ENCODE measurements around the gene INSM1. TPM values are rescaled to one million over a fixed set of nuclear protein-coding genes. Genes with fewer than 3 reads are reported as not detected.

The INSM1 gene
- total RNA-seq, 1 experiment from 2014 or later, result 0.07 TPM

DNA sequence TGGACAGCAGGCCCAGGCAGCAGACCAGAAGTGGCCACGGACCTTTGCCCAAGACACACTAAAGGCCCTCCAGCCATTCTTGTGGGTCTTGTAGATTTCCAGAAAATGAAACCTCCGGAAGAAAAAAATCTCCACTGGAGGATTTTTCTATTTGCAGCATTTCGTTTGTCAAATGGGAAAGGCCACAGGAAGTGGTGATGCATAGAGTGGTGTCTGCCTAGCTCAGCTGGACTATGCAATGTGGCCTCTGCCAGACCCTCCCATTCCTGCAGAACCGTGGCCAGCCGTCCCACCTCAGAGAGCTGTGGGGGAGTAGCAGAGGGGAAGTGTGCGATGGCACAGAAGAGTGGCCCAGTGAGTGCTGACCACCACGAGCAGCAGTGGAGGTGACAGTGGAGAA lies 24.0 kb upstream of the INSM1 start:
- intact Hi-C loops (cut with micrococcal nuclease), result no loop called here
- H3K9ac ChIP-seq (ENCODE audit: low read length), result no peak overlapping the region
- no peaks in the 10 kb centered on the region for H3K4me1 ChIP-seq (ENCODE audit: control insufficient read depth in 1 of 2, insufficient read depth in 2 of 2, low read length in 2 of 2)
- no peak overlapping the region for H3K4me2 ChIP-seq (ENCODE audit: low read length)
- CTCF ChIA-PET, result no interaction called here
- H3K36me3 ChIP-seq (ENCODE audit: control insufficient read depth in 1 of 2, insufficient read depth in 2 of 2, low read length in 2 of 2), result no peaks in the 10 kb centered on the region
- DNase-seq (ENCODE audit: low read depth, low spot score) (no peak), ATAC-seq (no peak)
- H4K20me1 ChIP-seq (ENCODE audit: insufficient read depth), result no peaks in the 10 kb centered on the region
- RAD21 ChIA-PET (ENCODE audit: low non-redundant PET in 1 of 2, low total read pairs in 2 of 2, uncharacterized antibody in 2 of 2, unreplicated experiment in 2 of 2), result no interaction called here
- peaks cover 4% of the 10 kb centered on the region; the same call in 1 of the 2 replicates for H3K27me3 ChIP-seq (ENCODE audit: insufficient read depth, low read length)
- no peak overlapping the region for H3K4me3 ChIP-seq (replicated peaks in 1 of 2; ENCODE audit: low read depth in 1 of 2, low read length in 2 of 2)
- no peak overlapping the region for H2AFZ ChIP-seq (ENCODE audit: low read depth, low read length, poor library complexity, severe bottlenecking)
- POLR2A ChIA-PET, result no interaction called here
- BruUV-seq (replicated peaks), result no TSS peak
- H3K79me2 ChIP-seq (ENCODE audit: insufficient read depth, low read length), result no peaks in the 10 kb centered on the region
- TF ChIP-seq ATF3 (IDR thresholded peaks at IDR 0.05), result no peak
- TF ChIP-seq CBX3 (IDR thresholded peaks at IDR 0.05; ENCODE audit: low read depth), result no peak
- no peak for TF ChIP-seq ZNF274 (IDR thresholded peaks at IDR 0.05; ENCODE audit: low read depth, low read length)
- no peak for TF ChIP-seq JUND (IDR thresholded peaks at IDR 0.05)
- TF ChIP-seq POLR2A (IDR thresholded peaks at IDR 0.05; ENCODE audit: borderline replicate concordance, extremely low read depth, insufficient read depth, insufficient read length), result no peak
- TF ChIP-seq TCF7L2 (IDR thresholded peaks at IDR 0.05; ENCODE audit: borderline replicate concordance, extremely low read depth, insufficient read depth, insufficient read length), result no peak
- TF ChIP-seq, protein P1, sequence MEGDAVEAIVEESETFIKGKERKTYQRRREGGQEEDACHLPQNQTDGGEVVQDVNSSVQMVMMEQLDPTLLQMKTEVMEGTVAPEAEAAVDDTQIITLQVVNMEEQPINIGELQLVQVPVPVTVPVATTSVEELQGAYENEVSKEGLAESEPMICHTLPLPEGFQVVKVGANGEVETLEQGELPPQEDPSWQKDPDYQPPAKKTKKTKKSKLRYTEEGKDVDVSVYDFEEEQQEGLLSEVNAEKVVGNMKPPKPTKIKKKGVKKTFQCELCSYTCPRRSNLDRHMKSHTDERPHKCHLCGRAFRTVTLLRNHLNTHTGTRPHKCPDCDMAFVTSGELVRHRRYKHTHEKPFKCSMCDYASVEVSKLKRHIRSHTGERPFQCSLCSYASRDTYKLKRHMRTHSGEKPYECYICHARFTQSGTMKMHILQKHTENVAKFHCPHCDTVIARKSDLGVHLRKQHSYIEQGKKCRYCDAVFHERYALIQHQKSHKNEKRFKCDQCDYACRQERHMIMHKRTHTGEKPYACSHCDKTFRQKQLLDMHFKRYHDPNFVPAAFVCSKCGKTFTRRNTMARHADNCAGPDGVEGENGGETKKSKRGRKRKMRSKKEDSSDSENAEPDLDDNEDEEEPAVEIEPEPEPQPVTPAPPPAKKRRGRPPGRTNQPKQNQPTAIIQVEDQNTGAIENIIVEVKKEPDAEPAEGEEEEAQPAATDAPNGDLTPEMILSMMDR (IDR thresholded peaks at IDR 0.05 in 2 of 3, conservative IDR thresholded peaks at IDR 0.05 in 1 of 3; ENCODE audit: borderline replicate concordance in 1 of 3, insufficient read depth in 1 of 3, low read depth in 2 of 3, low read length in 2 of 3), result no peak
- no peak for TF ChIP-seq CEBPB (IDR thresholded peaks at IDR 0.05; ENCODE audit: low read depth)
- TF ChIP-seq ELF1 (IDR thresholded peaks at IDR 0.05; ENCODE audit: borderline replicate concordance, low read depth), result no peak
- TF ChIP-seq REST (IDR thresholded peaks at IDR 0.05; ENCODE audit: low read depth), result no peak
- no peak for TF ChIP-seq ZBTB33 (IDR thresholded peaks at IDR 0.05; ENCODE audit: extremely low read depth, insufficient replicate concordance, low read length)
- no peak for TF ChIP-seq RAD21 (IDR thresholded peaks at IDR 0.05; ENCODE audit: low read depth)
- TF ChIP-seq EZH2 (IDR thresholded peaks at IDR 0.05), result no peak
- no peak for TF ChIP-seq POLR2AphosphoS5 (IDR thresholded peaks at IDR 0.05; ENCODE audit: low read depth, low read length)
- H3K9me3 ChIP-seq (ENCODE audit: control insufficient read depth in 1 of 2, insufficient read depth in 1 of 2, low read depth in 1 of 2, low read length in 2 of 2), result no peaks in the 10 kb centered on the region
- no peaks in the 10 kb centered on the region for H3K9me2 ChIP-seq (ENCODE audit: insufficient read depth)
- H3K27ac ChIP-seq (ENCODE audit: low read depth, low read length), result no peak overlapping the region
